Activated T-helper 1 cell treated with Interleukin-2 at 50 U/mL for 16 hours (primary cell): ENCODE measurements around the gene TGM4.
"Not testable (repeated sequence)": the region's sequence is repeated elsewhere in the genome, so short reads cannot be mapped to it uniquely, and the experiment has no call there.

ENCODE experiments used
- DNase-seq: peaks from one replicate; pipeline ENCODE4 v3.0.0-alpha.2; 2020; ENCODE audit warnings: low read depth

The TGM4 gene

GRCh38 chr3:44915702-44916438, 41.5 kb downstream of the TGM4 start:
- DNase-seq: no peak

GRCh38 chr3:44918087-44918486, 43.7 kb downstream of the TGM4 start:
- no peak for DNase-seq

- DNase-seq: no peak
These were observed 44.2 kb downstream of the TGM4 start for GRCh38 chr3:44918581-44918980.

GRCh38 chr3:44920081-44920480, 45.7 kb downstream of the TGM4 start:
- DNase-seq: no peak

GRCh38 chr3:44923632-44924456, 49.4 kb downstream of the TGM4 start:
- no peak for DNase-seq

- no peak for DNase-seq
These were observed 50.2 kb downstream of the TGM4 start for GRCh38 chr3:44924457-44925084.

GRCh38 chr3:44926172-44926571, 51.8 kb downstream of the TGM4 start:
- DNase-seq: no peak

GRCh38 chr3:44926921-44927320, 52.5 kb downstream of the TGM4 start:
- DNase-seq: no peak

- no peak for DNase-seq
These were observed 53.0 kb downstream of the TGM4 start for GRCh38 chr3:44927371-44927770.

- no peak for DNase-seq
These were observed 55.4 kb downstream of the TGM4 start for GRCh38 chr3:44929782-44930181.

- DNase-seq: no peak
These were observed 56.5 kb downstream of the TGM4 start for GRCh38 chr3:44930911-44931310.

GRCh38 chr3:44931791-44932190, 57.4 kb downstream of the TGM4 start:
- no peak for DNase-seq

GRCh38 chr3:44932271-44932670, 57.9 kb downstream of the TGM4 start:
- DNase-seq: no peak

- DNase-seq: no peak
These were observed 58.9 kb downstream of the TGM4 start for GRCh38 chr3:44932986-44933944.

GRCh38 chr3:44939581-44940036, 65.2 kb downstream of the TGM4 start:
- DNase-seq: no peak

GRCh38 chr3:44942202-44942921, 68.0 kb downstream of the TGM4 start:
- DNase-seq: no peak

- no peak for DNase-seq
These were observed 73.8 kb downstream of the TGM4 start for GRCh38 chr3:44948239-44948638.

GRCh38 chr3:44949770-44950169, 75.4 kb downstream of the TGM4 start:
- DNase-seq: not testable (repeated sequence)

- DNase-seq: no peak
These were observed 75.9 kb downstream of the TGM4 start for GRCh38 chr3:44950275-44950734.

- no peak for DNase-seq
These were observed 78.3 kb downstream of the TGM4 start for GRCh38 chr3:44952689-44953088.

GRCh38 chr3:44954304-44954703, 79.9 kb downstream of the TGM4 start:
- no peak for DNase-seq
